Astrocyte of the cerebellum (primary cell): ENCODE results near the gene KDELR1.

Experiments used
- DNase-seq: peaks from one replicate; pipeline ENCODE4 v3.0.0-alpha.2; 2011; ENCODE audit warnings: low read depth
- H3K4me3 ChIP-seq: 2 replicates; pipeline ENCODE4 v1.5.1; 2011; ENCODE audit warnings: mild to moderate bottlenecking, low read depth, low read length, moderate library complexity
- CTCF ChIP-seq: IDR thresholded peaks from 2 replicates; pipeline ENCODE4 v1.5.1; 2012; ENCODE audit warnings: low read length, low read depth, moderate library complexity, mild to moderate bottlenecking; ENCODE audit errors: missing control alignments
- in situ Hi-C: cut with HindIII; loops from 2 replicates; pipeline ENCODE4 v1.10.0; 2017; ENCODE audit warnings: low sequenced_read_pairs

Gene KDELR1

GRCh38 chr19:48391100-48392005 is at the start of gene KDELR1:
TSS of gene KDELR1 (minus strand) at chr19:48391551. CDS start at chr19:48391358, 193 bp downstream.
- peak; percentile 26 for DNase-seq
- peak within 1 kb of the TSS; percentile 99 for H3K4me3 ChIP-seq
- peak; percentile 93 for TF ChIP-seq CTCF
- in situ Hi-C loops: no loop called here

- no peak overlapping the region for H3K4me3 ChIP-seq
- TF ChIP-seq CTCF: no peak
- DNase-seq: no peak
- in situ Hi-C loops: no loop called here
These were observed 45.2 kb upstream of the KDELR1 start for GRCh38 chr19:48436586-48436985.

- TF ChIP-seq CTCF: no peak
- no peak for DNase-seq
- no peak overlapping the region for H3K4me3 ChIP-seq
- in situ Hi-C loops: no loop called here
These were observed 42.0 kb upstream of the KDELR1 start for GRCh38 chr19:48433337-48433736.

- TF ChIP-seq CTCF: no peak
- in situ Hi-C loops: no loop called here
- no peak for DNase-seq
- no peak overlapping the region for H3K4me3 ChIP-seq
These were observed 37.3 kb upstream of the KDELR1 start for GRCh38 chr19:48428670-48429069.

GRCh38 chr19:48424694-48425219 is 33.4 kb upstream of the KDELR1 start:
- TF ChIP-seq CTCF: no peak
- in situ Hi-C loops: no loop called here
- no peak for DNase-seq

GRCh38 chr19:48421548-48421947 is 30.2 kb upstream of the KDELR1 start:
- no peak for TF ChIP-seq CTCF
- in situ Hi-C loops: no loop called here
- DNase-seq: no peak
- no peak overlapping the region for H3K4me3 ChIP-seq

More at GRCh38 chr19:48424694-48425219, 33.4 kb upstream of the KDELR1 start:
- no peak overlapping the region for H3K4me3 ChIP-seq
